Liver (tissue), 9 donors: ENCODE data around the gene PRDM5. TPM values are rescaled to one million over a fixed set of nuclear protein-coding genes. Genes with fewer than 3 reads are reported as not detected.

Experiments
- DNase-seq: peaks from one replicate; pipeline ENCODE4 v3.0.0-alpha.2; 2017; ENCODE audit warnings: low spot score
- H3K27ac ChIP-seq, 2 donors: one replicate each; pipeline ENCODE4 v1.7.0; 2013; ENCODE audit warnings: inconsistent platforms in 2 of 2, low read length in 2 of 2, control low read depth in 1 of 2, low read depth in 1 of 2, mild to moderate bottlenecking in 1 of 2
- H3K27me3 ChIP-seq, 4 donors: one replicate each; pipeline versions ENCODE4 v1.6.1 to v1.7.0; 2013; ENCODE audit warnings: low read length in 3 of 4, inconsistent platforms in 1 of 4, mild to moderate bottlenecking in 1 of 4, moderate library complexity in 1 of 4; ENCODE audit not compliant: control insufficient read depth in 4 of 4, insufficient read depth in 4 of 4
- H3K36me3 ChIP-seq, 4 donors: one replicate each; pipeline versions ENCODE4 v1.6.1 to v1.7.0; 2013; ENCODE audit warnings: low read length in 3 of 4, mild to moderate bottlenecking in 3 of 4, low read depth in 1 of 4, moderate library complexity in 1 of 4; ENCODE audit not compliant: control insufficient read depth in 4 of 4, insufficient read depth in 3 of 4
- H3K4me1 ChIP-seq, 4 donors: one replicate each; pipeline versions ENCODE4 v1.6.1 to v1.7.0; 2013; ENCODE audit warnings: low read length in 3 of 4, mild to moderate bottlenecking in 3 of 4, moderate library complexity in 1 of 4; ENCODE audit not compliant: control insufficient read depth in 4 of 4, insufficient read depth in 4 of 4
- H3K4me3 ChIP-seq, 3 donors: one replicate each; pipeline versions ENCODE4 v1.6.1 to v1.7.0; 2013; ENCODE audit warnings: low read length in 3 of 3, control low read depth in 1 of 3, low read depth in 1 of 3, mild to moderate bottlenecking in 1 of 3
- H3K9ac ChIP-seq, 2 donors: one replicate each; pipeline ENCODE4 v1.7.0; 2013; ENCODE audit warnings: low read length in 2 of 2, mild to moderate bottlenecking in 2 of 2, moderate library complexity in 2 of 2, control low read depth in 1 of 2, low read depth in 1 of 2
- H3K9me3 ChIP-seq, 4 donors: one replicate each; pipeline versions ENCODE4 v1.6.1 to v1.7.0; 2013; ENCODE audit warnings: low read length in 3 of 4; ENCODE audit not compliant: control insufficient read depth in 4 of 4
- CTCF ChIP-seq: fragments of 150-350 bp; IDR thresholded peaks from 2 replicates; pipeline ENCODE4 v1.5.1; 2017; ENCODE audit warnings: improper control_type of control experiment, low read depth, low read length; ENCODE audit not compliant: missing input control
- EGR1 ChIP-seq, 2 donors: IDR thresholded peaks; 2 replicates each; pipeline ENCODE4 v1.6.1; 2016 to 2018; ENCODE audit warnings: antibody characterized with exemption in 2 of 2, low read depth in 2 of 2
- FOXA2 ChIP-seq: IDR thresholded peaks from 2 replicates; pipeline ENCODE4 v1.6.1; 2016; ENCODE audit warnings: antibody characterized with exemption
- GABPA ChIP-seq, 2 donors: IDR thresholded peaks in 1 of 2; conservative IDR thresholded peaks in 1 of 2; 2 replicates each; pipeline ENCODE4 v1.6.1; 2016; ENCODE audit warnings: antibody characterized with exemption in 2 of 2, mild to moderate bottlenecking in 1 of 2, moderate library complexity in 1 of 2
- HNF4A ChIP-seq, 2 donors: conservative IDR thresholded peaks; 2 replicates each; pipeline ENCODE4 v1.6.1; 2016; ENCODE audit warnings: antibody characterized with exemption in 2 of 2, mild to moderate bottlenecking in 2 of 2
- HNF4G ChIP-seq: IDR thresholded peaks from 2 replicates; pipeline ENCODE4 v1.6.1; 2016; ENCODE audit warnings: antibody characterized with exemption
- JUND ChIP-seq, 2 donors: IDR thresholded peaks; 2 replicates each; pipeline ENCODE4 v1.6.1; 2016; ENCODE audit warnings: antibody characterized with exemption in 2 of 2
- NR2F2 ChIP-seq: IDR thresholded peaks from 2 replicates; pipeline ENCODE4 v1.6.1; 2016; ENCODE audit warnings: antibody characterized with exemption
- RAD21 ChIP-seq, 2 donors: IDR thresholded peaks; 2 replicates each; pipeline ENCODE4 v1.6.1; 2016; ENCODE audit warnings: antibody characterized with exemption in 2 of 2, mild to moderate bottlenecking in 2 of 2
- REST ChIP-seq: IDR thresholded peaks from 2 replicates; pipeline ENCODE4 v1.6.1; 2016; ENCODE audit warnings: antibody characterized with exemption, mild to moderate bottlenecking
- SP1 ChIP-seq: IDR thresholded peaks from 2 replicates; pipeline ENCODE4 v1.6.1; 2018; ENCODE audit warnings: antibody characterized with exemption, mild to moderate bottlenecking
- TAF1 ChIP-seq: conservative IDR thresholded peaks from 2 replicates; pipeline ENCODE4 v1.6.1; 2016; ENCODE audit warnings: antibody characterized with exemption, mild to moderate bottlenecking
- YY1 ChIP-seq: IDR thresholded peaks from 2 replicates; pipeline ENCODE4 v1.6.1; 2016; ENCODE audit warnings: antibody characterized with exemption, mild to moderate bottlenecking
- ZBTB33 ChIP-seq: IDR thresholded peaks from 2 replicates; pipeline ENCODE4 v1.6.1; 2016; ENCODE audit warnings: antibody characterized with exemption
- WGBS: extraction: QIAGEN DNeasy Blood & Tissue Kit; methylation state at CpG from one replicate; pipeline ENCODE4 v1.1.7; 2013; 5-methylcytosine and 5-hydroxymethylcytosine counted together
- polyA plus RNA-seq, 2 donors: library from polyadenylated mRNA; stranded (reverse) in 1 of 2; unstranded in 1 of 2; fragments of 200-250 nt in 1 of 2; fragments of >200 nt in 1 of 2; fragmentation: Nextera tagmentation in 1 of 2; extraction: Ambion mirVana in 1 of 2; gene quantifications; one replicate each; pipeline versions ENCODE4 v1.2.1 to v1.2.3, GENCODE V29; 2013 to 2015
- total RNA-seq, 2 donors: library from RNA; depleted of rRNA; stranded (reverse); fragments of >200 nt; gene quantifications; one replicate each; pipeline ENCODE4 v1.2.3, GENCODE V29; 2014
- donor health status: healthy.
- donor health status: healthy.
- donor health status: healthy.
- donor health status: healthy.
- donor health status: healthy.

The PRDM5 gene
- total and polyA plus RNA-seq, 4 donors = 0.17 to 4.0 (median 1.1) TPM

GRCh38 chr4:120796271-120796670, 126.3 kb downstream of the PRDM5 start (continued):
- TF ChIP-seq CTCF (no peak), NR2F2 (no peak), EGR1 (IDR thresholded peaks at IDR 0.05; ENCODE audit: low read depth in 2 of 2) (no peak), FOXA2 (no peak), JUND (IDR thresholded peaks at IDR 0.05) (no peak), YY1 (no peak), RAD21 (IDR thresholded peaks at IDR 0.05) (no peak), HNF4G (no peak)

- Histone ChIP-seq H3K36me3 (no peaks in the 10 kb centered on the region), H3K27ac (no peak overlapping the region), H3K9ac (no peak overlapping the region), H3K9me3 (no peaks in the 10 kb centered on the region), H3K4me3 (no peak overlapping the region), H3K4me1 (no peaks in the 10 kb centered on the region), H3K27me3 (no peaks in the 10 kb centered on the region)
- WGBS = 94% methylated on average over 2 of the region's 2 CpGs
- no peak for TF ChIP-seq HNF4A (conservative IDR thresholded peaks at IDR 0.05)
- TF ChIP-seq ZBTB33 = no peak
- no peak for TF ChIP-seq SP1
- TF ChIP-seq NR2F2 = no peak
- TF ChIP-seq JUND (IDR thresholded peaks at IDR 0.05) = no peak
- no peak for TF ChIP-seq FOXA2
- DNase-seq = no peak
Observed at GRCh38 chr4:120785202-120785601, 137.3 kb downstream of the PRDM5 start.

GRCh38 chr4:120777459-120777858, 145.1 kb downstream of the PRDM5 start:
- H3K27me3 ChIP-seq = no peaks in the 10 kb centered on the region
- no peak overlapping the region for H3K4me3 ChIP-seq
- TF ChIP-seq RAD21 (IDR thresholded peaks at IDR 0.05) = no peak
- no peak for TF ChIP-seq JUND (IDR thresholded peaks at IDR 0.05)
- H3K9ac ChIP-seq = no peak overlapping the region
- no peaks in the 10 kb centered on the region for H3K36me3 ChIP-seq
- no peaks in the 10 kb centered on the region for H3K9me3 ChIP-seq
- no peaks in the 10 kb centered on the region for H3K4me1 ChIP-seq
- DNase-seq = no peak
- no peak overlapping the region for H3K27ac ChIP-seq

- Histone ChIP-seq H3K9me3 (no peaks in the 10 kb centered on the region), H3K4me3 (no peak overlapping the region), H3K27ac (no peak overlapping the region), H3K4me1 (no peaks in the 10 kb centered on the region), H3K9ac (no peak overlapping the region), H3K27me3 (no peaks in the 10 kb centered on the region), H3K36me3 (no peaks in the 10 kb centered on the region)
- no peak for DNase-seq
- TF ChIP-seq FOXA2 (no peak), TAF1 (no peak), ZBTB33 (no peak), JUND (IDR thresholded peaks at IDR 0.05) (no peak), SP1 (no peak), CTCF (no peak), REST (no peak), YY1 (no peak), GABPA (IDR thresholded peaks at IDR 0.05 in 1 of 2, conservative IDR thresholded peaks at IDR 0.05 in 1 of 2) (no peak), NR2F2 (no peak)
Observed at GRCh38 chr4:120775431-120775830, 147.1 kb downstream of the PRDM5 start.
